CD14-positive monocyte (primary cell): ENCODE data around the gene SELENOK. TPM values are rescaled to one million over a fixed set of nuclear protein-coding genes. Genes with fewer than 3 reads are reported as not detected.

Source experiments
- DNase-seq, 3 donors: peaks; one replicate each; pipeline ENCODE4 v3.0.0-alpha.2; 2011 to 2022
- H2AFZ ChIP-seq: 2 replicates; pipeline ENCODE4 v1.6.0; 2012; ENCODE audit warnings: mild to moderate bottlenecking, low read depth, low read length, inconsistent platforms; ENCODE audit not compliant: insufficient read depth, poor library complexity, severe bottlenecking
- H3K27ac ChIP-seq, 2 donors: 1 replicate in 1 of 2; 2 replicates in 1 of 2; pipeline ENCODE4 v1.5.1; 2012 to 2013; ENCODE audit warnings: low read length in 2 of 2, control low read depth in 1 of 2, inconsistent platforms in 1 of 2, low read depth in 1 of 2, mild to moderate bottlenecking in 1 of 2
- H3K27me3 ChIP-seq, 2 donors: one replicate each; pipeline versions ENCODE4 v1.6.0 to v1.6.1; 2011 to 2013; ENCODE audit warnings: low read length in 2 of 2; ENCODE audit not compliant: control insufficient read depth in 2 of 2, insufficient read depth in 2 of 2
- H3K36me3 ChIP-seq, 2 donors: replicated peaks in 1 of 2; 1 replicate in 1 of 2; 2 replicates in 1 of 2; pipeline versions ENCODE4 v1.5.1 to v1.6.1; 2012 to 2013; ENCODE audit warnings: low read length in 2 of 2, control low read depth in 1 of 2, inconsistent platforms in 1 of 2, mild to moderate bottlenecking in 1 of 2; ENCODE audit not compliant: insufficient read depth in 2 of 2, control insufficient read depth in 1 of 2
- H3K4me1 ChIP-seq, 2 donors: 1 replicate in 1 of 2; 2 replicates in 1 of 2; pipeline versions ENCODE4 v1.5.1 to v1.6.1; 2012 to 2013; ENCODE audit warnings: low read length in 2 of 2, control low read depth in 1 of 2, inconsistent platforms in 1 of 2, mild to moderate bottlenecking in 1 of 2, moderate library complexity in 1 of 2; ENCODE audit not compliant: insufficient read depth in 2 of 2, control insufficient read depth in 1 of 2
- H3K4me2 ChIP-seq: replicated peaks from 2 replicates; pipeline ENCODE3; 2012; ENCODE audit warnings: low read length, moderate library complexity, mild to moderate bottlenecking; ENCODE audit not compliant: poor library complexity, severe bottlenecking; ENCODE audit errors: extremely low read depth
- H3K4me3 ChIP-seq, 3 experiments: fragments of 200-600 bp in 1 of 3; sonication (generic) in 1 of 3; replicated peaks in 1 of 3; 1 replicate in 2 of 3; 2 replicates in 1 of 3; pipeline ENCODE4 v1.5.1; 2011 to 2013; ENCODE audit warnings: low read length in 3 of 3, mild to moderate bottlenecking in 3 of 3, control low read depth in 2 of 3, low read depth in 2 of 3, inconsistent platforms in 1 of 3, moderate library complexity in 1 of 3
- H3K79me2 ChIP-seq: 2 replicates; pipeline ENCODE4 v1.6.0; 2012; ENCODE audit warnings: mild to moderate bottlenecking, control low read depth, inconsistent platforms, low read length, moderate library complexity; ENCODE audit not compliant: insufficient read depth
- H3K9ac ChIP-seq: 2 replicates; pipeline ENCODE4 v1.6.0; 2017; ENCODE audit warnings: low read length, mild to moderate bottlenecking; ENCODE audit not compliant: insufficient read depth, poor library complexity, severe bottlenecking
- H3K9me3 ChIP-seq, 2 donors: replicated peaks in 1 of 2; 1 replicate in 1 of 2; 2 replicates in 1 of 2; pipeline versions ENCODE4 v1.5.1 to v1.6.1; 2012 to 2013; ENCODE audit warnings: low read length in 2 of 2, control low read depth in 1 of 2; ENCODE audit not compliant: control insufficient read depth in 1 of 2, insufficient read depth in 1 of 2
- H4K20me1 ChIP-seq: 2 replicates; pipeline ENCODE4 v1.6.0; 2012; ENCODE audit warnings: mild to moderate bottlenecking, low read length, control low read depth, moderate library complexity; ENCODE audit not compliant: insufficient read depth
- H3K27ac Mint-ChIP-seq, 7 donors: one replicate each; pipeline ENCODE4 v1.8.0; 2020; ENCODE audit warnings: mild to moderate bottlenecking in 7 of 7, mixed read lengths in 7 of 7, moderate library complexity in 6 of 7, inconsistent platforms in 2 of 7
- H3K27me3 Mint-ChIP-seq, 3 donors: one replicate each; pipeline ENCODE4 v1.8.0; 2021 to 2022; ENCODE audit warnings: low read depth in 3 of 3, mild to moderate bottlenecking in 3 of 3, mixed read lengths in 3 of 3, moderate library complexity in 3 of 3, inconsistent platforms in 1 of 3
- H3K36me3 Mint-ChIP-seq, 2 donors: one replicate each; pipeline ENCODE4 v1.8.0; 2020; ENCODE audit warnings: mixed read lengths in 2 of 2, inconsistent platforms in 1 of 2, mild to moderate bottlenecking in 1 of 2
- H3K4me1 Mint-ChIP-seq: one replicate; pipeline ENCODE4 v1.8.0; 2020; ENCODE audit warnings: mild to moderate bottlenecking, mixed read lengths
- H3K4me3 Mint-ChIP-seq, 2 donors: one replicate each; pipeline ENCODE4 v1.8.0; 2020; ENCODE audit warnings: mild to moderate bottlenecking in 2 of 2, mixed read lengths in 2 of 2, moderate library complexity in 1 of 2
- H3K9me3 Mint-ChIP-seq, 7 donors: one replicate each; pipeline ENCODE4 v1.8.0; 2020 to 2022; ENCODE audit warnings: mixed read lengths in 7 of 7, mild to moderate bottlenecking in 6 of 7, moderate library complexity in 6 of 7, inconsistent platforms in 2 of 7
- CTCF ChIP-seq: fragments of 200-600 bp; IDR thresholded peaks from one replicate; pipeline ENCODE4 v1.8.0; 2022; ENCODE audit warnings: antibody characterized with exemption, mild to moderate bottlenecking
- WGBS: methylation state at CpG from one replicate; pipeline ENCODE4 v1.1.5; 2013; ENCODE audit warnings: missing lambda C conversion rate; ENCODE audit not compliant: insufficient coverage; 5-methylcytosine and 5-hydroxymethylcytosine counted together
- intact Hi-C, 2 donors: fragments of 100-400 bp; cut with micrococcal nuclease; formaldehyde crosslinking; loops; one replicate each; pipeline versions ENCODE4 v1.15.0 to v1.15.1; 2023
- polyA plus RNA-seq, 3 donors: library from polyadenylated mRNA; depleted of rRNA in 1 of 3; unstranded in 2 of 3; stranded (reverse) in 1 of 3; fragments of 300-500 nt in 2 of 3; fragments of >200 nt in 1 of 3; fragmentation: Illumina TruSeq in 2 of 3; gene quantifications; 1 replicate in 2 of 3; 2 replicates in 1 of 3; pipeline ENCODE4 v1.2.3, GENCODE V29; 2012 to 2021

SELENOK gene
- polyA plus RNA-seq, 3 donors: 96.4 to 117 (median 105) TPM

GRCh38 chr3:53880396-53881345 is 11.0 kb downstream of the SELENOK start:
- intact Hi-C loops: loop anchor here in 1 of 2 donors (10.0 kb wide), 1 partner anchor 136 kb away; no protein-coding TSS in a partner anchor
- no peaks in the 10 kb centered on the region for H3K9me3 ChIP-seq
- Mint-ChIP-seq H3K4me3 (peak overlapping the region; percentile 97 to 100), H3K4me1 (peaks cover 16% of the 10 kb centered on the region), H3K9me3 (no peaks in the 10 kb centered on the region), H3K27ac (peak overlapping the region in 6 of 7 donors; percentile 4 to 99 (median 95)), H3K36me3 (peaks cover 49 to 52% of the 10 kb centered on the region in 2 donors), H3K27me3 (peaks cover 0 to 7% (median 2%) of the 10 kb centered on the region in 3 donors)
- peak overlapping the region in 2 of 3 experiments; percentile 91 to 96 for H3K4me3 ChIP-seq
- peaks cover 15% of the 10 kb centered on the region for H3K79me2 ChIP-seq
- H3K36me3 ChIP-seq: peaks cover 62 to 77% of the 10 kb centered on the region in 2 donors
- peaks cover 13 to 17% of the 10 kb centered on the region in 2 donors for H3K4me1 ChIP-seq
- peak overlapping the region; percentile 87 for H2AFZ ChIP-seq
- H3K9ac ChIP-seq: peak overlapping the region; percentile 79
- H3K27ac ChIP-seq: peak overlapping the region in 1 of 2 donors; percentile 84
- H4K20me1 ChIP-seq: no peaks in the 10 kb centered on the region
- WGBS: 90% methylated on average over 7 of the region's 10 CpGs
- no peak for TF ChIP-seq CTCF
- H3K27me3 ChIP-seq: no peaks in the 10 kb centered on the region
- peak overlapping the region; percentile 84 for H3K4me2 ChIP-seq
- DNase-seq: no peak

GRCh38 chr3:53865732-53866499 is 25.7 kb downstream of the SELENOK start:
- Histone ChIP-seq H4K20me1 (peaks cover 5% of the 10 kb centered on the region), H2AFZ (no peak overlapping the region), H3K4me3 (no peak overlapping the region), H3K4me2 (no peak overlapping the region), H3K9ac (no peak overlapping the region), H3K36me3 (peaks cover 59 to 100% of the 10 kb centered on the region in 2 donors), H3K27ac (no peak overlapping the region), H3K4me1 (no peaks in the 10 kb centered on the region), H3K27me3 (no peaks in the 10 kb centered on the region), H3K9me3 (no peaks in the 10 kb centered on the region), H3K79me2 (no peaks in the 10 kb centered on the region)
- no peaks in the 10 kb centered on the region for H3K4me1 Mint-ChIP-seq
- DNase-seq: no peak
- WGBS: 95% methylated on average over 2 of the region's 5 CpGs
- no peak for TF ChIP-seq CTCF
- intact Hi-C loops: no loop called here
- H3K4me3 Mint-ChIP-seq: no peak overlapping the region
- H3K27me3 Mint-ChIP-seq: no peaks in the 10 kb centered on the region
- peaks cover 0 to 3% (median 0%) of the 10 kb centered on the region in 7 donors for H3K9me3 Mint-ChIP-seq
- H3K27ac Mint-ChIP-seq: no peak overlapping the region
- H3K36me3 Mint-ChIP-seq: peaks cover 72 to 94% of the 10 kb centered on the region in 2 donors
